Uterus (tissue), 2 donors: ENCODE results near the gene SRP54.

Source experiments
- CTCF ChIP-seq, 4 experiments: fragments of 200-600 bp in 2 of 4; fragments of 450-650 bp in 2 of 4; sonication (generic) in 2 of 4; IDR thresholded peaks; one replicate each; pipeline ENCODE4 v1.5.1; 2016 to 2019; ENCODE audit warnings: antibody characterized with exemption in 4 of 4, mild to moderate bottlenecking in 2 of 4, moderate library complexity in 1 of 4
- POLR2A ChIP-seq, 2 donors: fragments of 450-650 bp; IDR thresholded peaks; one replicate each; pipeline ENCODE4 v1.6.1; 2016; ENCODE audit warnings: antibody characterized with exemption in 2 of 2, mild to moderate bottlenecking in 1 of 2, moderate library complexity in 1 of 2

- TF ChIP-seq CTCF (IDR thresholded peaks at IDR 0.05) (no peak), POLR2A (IDR thresholded peaks at IDR 0.05) (no peak)
Observed at GRCh38 chr14:35050652-35051051, 67.9 kb downstream of the SRP54 start.
